Right lobe of liver (tissue), 6 donors: Measurements from ENCODE around the gene TRIM38. TPM values are rescaled to one million over a fixed set of nuclear protein-coding genes. Genes with fewer than 3 reads are reported as not detected.
"Not testable (repeated sequence)": the region's sequence is repeated elsewhere in the genome, so short reads cannot be mapped to it uniquely, and the experiment has no call there.

Source experiments
- ATAC-seq, 4 donors: fragments of 200-7000 bp; cut with Tn5 transposase; one replicate each; pipeline ENCODE4 v1.9.1; 2020; ENCODE audit warnings: mild to moderate bottlenecking in 4 of 4, moderate library complexity in 4 of 4
- DNase-seq, 3 donors: peaks; one replicate each; pipeline ENCODE4 v3.0.0-alpha.2; 2020
- H3K27ac ChIP-seq, 3 donors: fragments of 200-600 bp; one replicate each; pipeline ENCODE4 v1.8.0; 2022
- H3K27me3 ChIP-seq, 2 donors: fragments of 200-600 bp; one replicate each; pipeline ENCODE4 v1.8.0; 2022
- H3K36me3 ChIP-seq, 4 donors: fragments of 200-600 bp; sonication (generic) in 1 of 4; one replicate each; pipeline versions ENCODE4 v1.5.1 to v1.8.0; 2017 to 2022; ENCODE audit warnings: control low read depth in 1 of 4
- H3K4me1 ChIP-seq, 4 donors: fragments of 200-600 bp; sonication (generic) in 1 of 4; one replicate each; pipeline versions ENCODE4 v1.5.1 to v1.8.0; 2017 to 2022; ENCODE audit warnings: control low read depth in 1 of 4
- H3K4me3 ChIP-seq, 3 donors: fragments of 200-600 bp; one replicate each; pipeline ENCODE4 v1.8.0; 2022
- H3K9me3 ChIP-seq, 4 donors: fragments of 200-600 bp; sonication (generic) in 1 of 4; one replicate each; pipeline versions ENCODE4 v1.5.1 to v1.8.0; 2017 to 2022; ENCODE audit warnings: control low read depth in 1 of 4
- POLR2A ChIP-seq: fragments of 450-650 bp; IDR thresholded peaks from one replicate; pipeline ENCODE4 v1.6.1; 2017; ENCODE audit warnings: antibody characterized with exemption, mild to moderate bottlenecking
- WGBS: methylation state at CpG from one replicate; pipeline ENCODE4 v1.1.6; 2018; ENCODE audit warnings: low coverage, low lambda C conversion rate; ENCODE audit not compliant: insufficient coverage; ENCODE audit errors: missing lambda C conversion rate; 5-methylcytosine and 5-hydroxymethylcytosine counted together
- intact Hi-C, 2 donors: fragments of 100-400 bp; cut with DNase I; formaldehyde crosslinking; loops; one replicate each; pipeline versions ENCODE4 v1.11.2 to v1.14.1; 2022
- total RNA-seq, 6 experiments: library from RNA; depleted of rRNA in 2 of 6; stranded (reverse); fragments of >200 nt in 2 of 6; fragmentation: NEBNext Ultra II Directional in 3 of 6; extraction: Animal tissue kit (Norgen Biotek cat#: 25700) in 3 of 6; gene quantifications; one replicate each; pipeline versions ENCODE4 v1.1.0 to v1.2.4, GENCODE V29; 2016 to 2023
- TF ChIP-seq, protein P1 (sequence below), 4 donors: fragments of 200-600 bp in 3 of 4; fragments of 450-650 bp in 1 of 4; IDR thresholded peaks; one replicate each; pipeline versions ENCODE4 v1.5.1 to v1.8.0; 2016 to 2022; ENCODE audit warnings: antibody characterized with exemption in 4 of 4, mild to moderate bottlenecking in 2 of 4
- donor health status: DM: no; HTN: yes; CAD: no.
- donor health status: DM: no; HTN: no; CAD: no.
- donor health status: DM: no; HTN: no; CAD: no.
- donor health status: DM: no; HTN: yes; CAD: no.
- donor health status: DM: no; HTN: yes; CAD: no.

TRIM38 gene
- total RNA-seq, 6 experiments from 2014 or later, result 3.1 to 7.2 (median 4.5) TPM

DNA sequence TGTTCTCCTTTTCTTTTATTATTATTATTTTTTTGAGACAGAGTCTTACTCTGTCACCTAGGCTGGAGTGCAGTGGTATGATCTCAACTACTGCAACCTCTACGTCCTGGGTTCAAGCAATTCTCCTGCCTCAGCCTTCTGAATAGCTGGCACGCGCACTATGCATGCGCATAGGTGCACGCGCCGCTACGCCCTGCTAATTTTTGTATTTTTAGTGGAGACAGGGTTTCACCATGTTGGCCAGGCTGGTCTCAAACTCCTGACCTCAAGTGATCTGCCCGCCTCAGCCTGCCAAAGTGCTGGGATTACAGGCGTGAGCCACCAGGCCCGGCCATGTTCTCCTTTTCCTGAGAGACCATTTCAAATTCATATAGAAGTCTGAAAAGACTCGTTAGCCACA, 32.8 kb upstream of the TRIM38 start:
- 27% methylated on average over 12 of the region's 12 CpGs for WGBS
- H3K27ac ChIP-seq, result peak overlapping the region; percentile 89 to 91 (median 91)
- H3K36me3 ChIP-seq, intact Hi-C loops, H3K9me3 ChIP-seq, H3K27me3 ChIP-seq: not testable (repeated sequence)
- peaks cover 0 to 33% (median 3%) of the 10 kb centered on the region in 4 donors for H3K4me1 ChIP-seq
- DNase-seq (peak; percentile 42 to 60 (median 57)), ATAC-seq (peak; percentile 17 to 48 (median 34))
- TF ChIP-seq POLR2A, result peak; percentile 44
- peak overlapping the region; percentile 19 to 49 (median 47) for H3K4me3 ChIP-seq

DNA sequence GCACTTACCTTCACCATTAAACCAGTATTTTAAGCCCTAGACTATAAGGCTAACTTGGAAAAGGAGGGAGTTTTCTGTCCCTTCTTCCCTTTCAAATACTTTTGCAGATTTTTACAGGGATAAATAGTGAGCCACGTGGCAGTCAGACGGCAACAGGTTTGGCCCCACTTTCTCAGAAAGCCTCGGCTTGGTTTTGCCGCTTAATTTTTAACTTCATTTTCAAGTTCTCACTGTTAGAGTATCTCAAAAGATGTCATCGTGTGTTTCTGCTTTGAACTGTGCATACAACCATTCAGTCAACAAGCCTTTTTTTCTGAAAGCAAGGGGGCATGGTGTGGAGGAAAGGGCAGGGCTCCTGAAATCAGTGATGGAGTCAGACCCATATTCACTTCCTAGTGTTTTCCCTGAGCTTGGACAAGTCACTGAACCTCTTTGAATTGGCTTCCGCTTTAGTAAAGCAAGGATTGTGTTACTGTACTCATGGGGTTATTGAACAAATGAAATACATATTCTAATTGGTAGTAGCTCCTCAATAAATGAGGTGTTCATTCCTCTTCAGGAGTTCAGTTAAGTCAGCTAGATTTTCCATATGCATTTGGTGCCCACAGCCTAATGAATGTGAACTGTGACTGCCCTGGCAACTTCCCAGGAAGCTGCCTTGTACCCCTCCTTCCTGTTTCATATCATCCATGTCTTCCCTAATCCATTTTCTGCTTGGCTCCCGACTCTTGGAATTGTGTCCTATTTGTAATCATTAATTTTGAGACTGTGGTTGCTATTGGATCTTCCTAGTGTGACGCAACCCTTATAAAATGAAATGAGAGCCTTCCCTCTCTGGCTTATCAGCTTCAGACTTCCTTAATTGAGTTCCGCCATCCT, 31.8 kb upstream of the TRIM38 start, which contains the start of gene SLC17A2:
SLC17A2 (minus strand) TSS at position 160 of the 879 bp plus-strand sequence. CDS start 4,895 bp downstream, outside the sequence.
- H3K9me3 ChIP-seq, result no peaks in the 10 kb centered on the region
- H3K36me3 ChIP-seq, result no peaks in the 10 kb centered on the region
- H3K4me1 ChIP-seq, result peaks cover 0 to 33% (median 3%) of the 10 kb centered on the region in 4 donors
- H3K27me3 ChIP-seq, result no peaks in the 10 kb centered on the region
- intact Hi-C loops, result no loop called here
- TF ChIP-seq, protein P1, sequence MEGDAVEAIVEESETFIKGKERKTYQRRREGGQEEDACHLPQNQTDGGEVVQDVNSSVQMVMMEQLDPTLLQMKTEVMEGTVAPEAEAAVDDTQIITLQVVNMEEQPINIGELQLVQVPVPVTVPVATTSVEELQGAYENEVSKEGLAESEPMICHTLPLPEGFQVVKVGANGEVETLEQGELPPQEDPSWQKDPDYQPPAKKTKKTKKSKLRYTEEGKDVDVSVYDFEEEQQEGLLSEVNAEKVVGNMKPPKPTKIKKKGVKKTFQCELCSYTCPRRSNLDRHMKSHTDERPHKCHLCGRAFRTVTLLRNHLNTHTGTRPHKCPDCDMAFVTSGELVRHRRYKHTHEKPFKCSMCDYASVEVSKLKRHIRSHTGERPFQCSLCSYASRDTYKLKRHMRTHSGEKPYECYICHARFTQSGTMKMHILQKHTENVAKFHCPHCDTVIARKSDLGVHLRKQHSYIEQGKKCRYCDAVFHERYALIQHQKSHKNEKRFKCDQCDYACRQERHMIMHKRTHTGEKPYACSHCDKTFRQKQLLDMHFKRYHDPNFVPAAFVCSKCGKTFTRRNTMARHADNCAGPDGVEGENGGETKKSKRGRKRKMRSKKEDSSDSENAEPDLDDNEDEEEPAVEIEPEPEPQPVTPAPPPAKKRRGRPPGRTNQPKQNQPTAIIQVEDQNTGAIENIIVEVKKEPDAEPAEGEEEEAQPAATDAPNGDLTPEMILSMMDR (IDR thresholded peaks at IDR 0.05), result no peak
- TF ChIP-seq POLR2A, result peak; percentile 86
- ATAC-seq (peak; percentile 52 to 74 (median 66)), DNase-seq (peak in 2 of 3 donors; percentile 40 to 63)
- whole genome bisulfite sequencing, result 18% methylated on average over 9 of the region's 9 CpGs
- H3K27ac ChIP-seq, result peak within 1 kb of the TSS; percentile 89 to 91 (median 91)
- peak within 1 kb of the TSS; percentile 19 to 49 (median 47) for H3K4me3 ChIP-seq

DNA sequence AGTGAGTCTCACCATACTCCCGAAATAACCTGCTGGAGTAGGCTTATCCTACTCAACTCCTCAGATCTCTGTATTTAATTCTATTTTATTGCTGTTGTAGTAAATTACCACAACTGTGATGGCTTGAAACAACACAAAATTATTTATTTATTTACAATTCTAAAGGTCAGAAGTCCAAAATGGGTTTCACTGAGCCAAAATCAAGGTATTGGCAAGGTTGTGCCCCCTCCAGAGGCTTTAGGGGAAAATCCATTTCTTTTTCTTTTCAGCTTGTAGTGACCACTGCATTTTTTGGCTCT, 31.2 kb upstream of the TRIM38 start:
- ATAC-seq (peak in 2 of 4 donors; percentile 1 to 10), DNase-seq (no peak)
- intact Hi-C loops, result no loop called here
- H3K9me3 ChIP-seq, result no peaks in the 10 kb centered on the region
- no peaks in the 10 kb centered on the region for H3K36me3 ChIP-seq
- WGBS, result 6% methylated on average over 1 of the region's 1 CpG
- no peak overlapping the region for H3K4me3 ChIP-seq
- no peaks in the 10 kb centered on the region for H3K27me3 ChIP-seq
- H3K27ac ChIP-seq, result peak overlapping the region; percentile 89 to 91 (median 91)
- peaks cover 0 to 28% (median 3%) of the 10 kb centered on the region in 4 donors for H3K4me1 ChIP-seq
- TF ChIP-seq, protein P1 (IDR thresholded peaks at IDR 0.05), result peak in 1 of 4 donors; percentile 7
- TF ChIP-seq POLR2A, result no peak

DNA sequence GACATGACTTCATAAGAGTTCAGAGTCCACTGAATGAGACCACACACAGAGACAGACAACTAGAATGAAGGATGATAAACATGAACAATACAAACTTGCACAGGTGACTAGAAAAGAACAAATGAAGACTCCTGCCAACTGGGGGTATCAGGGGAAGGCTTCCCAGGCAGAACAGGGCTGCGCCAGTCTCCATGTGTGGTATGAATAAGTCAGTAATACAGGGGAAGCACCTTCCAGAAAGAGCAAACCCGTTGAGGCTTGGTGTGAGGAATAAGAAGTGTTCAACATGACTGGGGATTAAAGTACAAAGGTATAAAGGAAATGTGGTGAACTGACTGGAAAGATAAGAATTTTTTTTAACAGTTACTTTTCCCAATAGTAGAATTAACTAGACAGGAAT, 28.4 kb upstream of the TRIM38 start:
- TF ChIP-seq, protein P1 (IDR thresholded peaks at IDR 0.05), result no peak
- TF ChIP-seq POLR2A, result no peak
- Histone ChIP-seq H3K4me3 (no peak overlapping the region), H3K27ac (no peak overlapping the region), H3K27me3 (no peaks in the 10 kb centered on the region), H3K36me3 (no peaks in the 10 kb centered on the region), H3K9me3 (no peaks in the 10 kb centered on the region), H3K4me1 (peaks cover 0 to 13% (median 3%) of the 10 kb centered on the region in 4 donors)
- ATAC-seq, result no peak
- WGBS, result 58% methylated on average over 2 of the region's 2 CpGs
- no peak for DNase-seq
- intact Hi-C loops, result no loop called here

DNA sequence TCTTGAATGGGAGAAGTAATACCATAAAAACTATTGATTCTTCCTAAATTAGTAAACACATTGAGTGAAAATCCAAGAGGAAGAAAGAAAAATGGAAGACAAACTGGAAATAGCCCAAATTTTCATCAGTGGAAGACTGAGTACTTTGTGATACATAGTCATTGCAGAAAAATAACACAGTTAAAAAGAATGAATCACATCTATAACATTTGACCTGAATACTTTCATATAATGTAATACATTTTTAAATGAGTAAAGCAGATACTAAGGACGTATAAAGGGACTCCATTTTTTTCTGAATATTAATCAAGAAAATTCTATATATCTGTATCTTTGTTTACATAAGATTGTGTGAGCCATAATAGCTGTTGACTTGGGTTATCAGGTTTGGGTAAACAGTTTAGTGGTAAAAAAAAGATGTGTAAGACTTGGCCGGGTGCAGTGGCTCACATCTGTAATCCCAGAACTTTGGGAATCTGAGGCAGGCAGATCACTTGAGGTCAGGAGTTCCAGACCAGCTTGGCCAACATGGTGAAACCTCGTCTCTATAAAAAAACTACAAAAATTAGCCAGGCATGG, 27.8 kb upstream of the TRIM38 start:
- ATAC-seq (no peak), DNase-seq (no peak)
- 53% methylated on average over 3 of the region's 3 CpGs for WGBS
- intact Hi-C loops, result no loop called here
- H3K27ac ChIP-seq, result no peak overlapping the region
- no peaks in the 10 kb centered on the region for H3K9me3 ChIP-seq
- no peak overlapping the region for H3K4me3 ChIP-seq
- H3K4me1 ChIP-seq, result peaks cover 0 to 13% (median 3%) of the 10 kb centered on the region in 4 donors
- H3K27me3 ChIP-seq, result no peaks in the 10 kb centered on the region
- TF ChIP-seq, protein P1 (IDR thresholded peaks at IDR 0.05), result no peak
- no peak for TF ChIP-seq POLR2A
- no peaks in the 10 kb centered on the region for H3K36me3 ChIP-seq
